Erythroblast (primary cell): ENCODE data around the gene HSCB.

Source experiments
- GATA1 ChIP-seq: IDR thresholded peaks from 2 replicates; pipeline ENCODE4 v1.6.1; 2011; ENCODE audit warnings: low read depth, mild to moderate bottlenecking, control low read depth, low read length, moderate library complexity
- POLR2A ChIP-seq: IDR thresholded peaks from 2 replicates; pipeline ENCODE4 v1.6.1; 2011; ENCODE audit warnings: mild to moderate bottlenecking, low read length

DNA sequence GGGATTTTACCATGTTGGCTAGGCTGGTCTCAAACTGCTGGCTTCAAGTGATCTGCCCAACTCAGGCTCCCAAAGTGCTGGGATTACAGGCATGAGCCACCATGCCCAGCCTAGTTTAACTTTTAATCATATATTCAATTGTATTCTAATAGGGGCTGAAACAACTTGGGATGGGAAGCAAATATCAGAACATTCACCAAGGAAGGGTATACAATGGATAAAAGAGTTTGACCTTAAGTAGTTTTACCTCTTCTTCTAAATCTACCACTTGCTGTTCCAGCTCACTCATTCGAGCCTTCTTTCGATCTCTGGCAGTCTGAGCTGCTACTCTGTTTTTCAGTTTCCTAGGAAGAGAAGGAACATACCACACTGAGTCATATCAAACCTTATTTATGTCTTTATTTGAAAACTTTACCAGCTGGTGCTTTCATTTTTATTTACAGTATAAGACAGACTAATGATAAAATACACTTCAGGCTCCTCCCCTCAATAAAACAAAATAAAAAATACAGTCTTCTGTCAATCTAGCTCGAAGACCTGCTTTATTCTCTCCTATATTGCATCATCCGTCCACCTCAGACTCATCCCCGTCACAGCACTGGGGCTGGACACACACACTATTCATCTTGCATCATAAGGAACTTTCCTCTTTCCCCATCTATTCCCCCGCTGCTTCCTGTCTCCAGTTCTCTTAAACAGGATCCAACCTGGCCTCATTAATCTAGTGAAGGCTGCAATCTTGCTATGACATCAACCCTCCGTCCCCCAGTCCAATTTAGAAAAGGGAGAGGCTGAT lies 57.2 kb downstream of the HSCB start:
- TF ChIP-seq POLR2A = peak; percentile 68
- TF ChIP-seq GATA1 = no peak
